K562 (cell line): ENCODE results near the gene EPHB6. TPM values are rescaled to one million over a fixed set of nuclear protein-coding genes. Genes with fewer than 3 reads are reported as not detected.

Source experiments
- ATAC-seq: fragments of 200-7000 bp; cut with Tn5 transposase; 3 replicates; pipeline ENCODE4 v1.9.1; 2020; ENCODE audit warnings: moderate library complexity
- BruUV-seq: library from RNA; stranded (reverse); fragments of 400-500 nt; replicated peaks from 2 replicates; lab custom pipeline; 2021; lab: Mats Ljungman, UMichigan
- CTCF ChIA-PET: fragments of 300-600 bp; formaldehyde crosslinking; extraction: SDS; loops from one replicate; lab custom pipeline; 2021; ENCODE audit warnings: low intra/inter-chr PET ratio; lab: Yijun Ruan, JAX
- POLR2A ChIA-PET: fragments of 300-600, 350-650 bp; sonication (Branson Sonifier 250); formaldehyde crosslinking; extraction: SDS; loops from one replicate; lab custom pipeline; 2021; ENCODE audit warnings: antibody characterized with exemption, inconsistent platforms; lab: Yijun Ruan, JAX
- DNase-seq, 4 experiments: peaks; one replicate each; pipeline versions ENCODE4 v3.0.0 to v3.0.0-alpha.2; 2011 to 2018; ENCODE audit warnings: low spot score in 3 of 4, mixed read lengths in 3 of 4; ENCODE audit errors: extremely low read depth in 1 of 4
- FAIRE-seq: peaks from 2 replicates; lab custom pipeline; 2011; peaks lifted over from hg19 to GRCh38; lab: Jason Lieb, UNC
- H2AFZ ChIP-seq: 2 replicates; pipeline ENCODE4 v1.6.0; 2011; ENCODE audit warnings: low read depth, low read length, control low read depth, inconsistent platforms
- H3K27ac ChIP-seq: fragments of 200-600 bp; 3 replicates; pipeline ENCODE4 v1.8.0; 2011; ENCODE audit warnings: low read depth, mild to moderate bottlenecking, control low read depth, inconsistent platforms, low read length, moderate library complexity, mixed read lengths; ENCODE audit errors: extremely low read depth
- H3K27me3 ChIP-seq, 2 experiments: fragments of 300-600 bp in 1 of 2; 2 replicates in 1 of 2; 3 replicates in 1 of 2; pipeline versions ENCODE4 v1.6.0 to v1.8.0; 2011; ENCODE audit warnings: inconsistent platforms in 2 of 2, low read length in 2 of 2, mild to moderate bottlenecking in 1 of 2, mixed read lengths in 1 of 2, moderate library complexity in 1 of 2; ENCODE audit not compliant: control insufficient read depth in 2 of 2, insufficient read depth in 2 of 2
- H3K36me3 ChIP-seq: fragments of 300-600 bp; 3 replicates; pipeline ENCODE4 v1.8.0; 2011; ENCODE audit warnings: mild to moderate bottlenecking, low read length, inconsistent platforms; ENCODE audit not compliant: control insufficient read depth, insufficient read depth
- H3K4me1 ChIP-seq, 2 experiments: fragments of 200-600 bp in 1 of 2; replicated peaks in 1 of 2; 2 replicates in 1 of 2; 3 replicates in 1 of 2; pipeline versions ENCODE4 v1.5.1 to v1.8.0; 2011; ENCODE audit warnings: inconsistent platforms in 2 of 2, low read length in 2 of 2, mild to moderate bottlenecking in 1 of 2, mixed read lengths in 1 of 2, moderate library complexity in 1 of 2; ENCODE audit not compliant: control insufficient read depth in 2 of 2, insufficient read depth in 2 of 2
- H3K4me2 ChIP-seq: 2 replicates; pipeline ENCODE4 v1.6.1; 2011; ENCODE audit warnings: low read length, control low read depth, inconsistent platforms, mixed read lengths; ENCODE audit not compliant: insufficient read depth
- H3K4me3 ChIP-seq: fragments of 200-600 bp; sonication (generic), shearing (Covaris generic); 2 replicates; pipeline ENCODE4 v1.5.1; 2016; ENCODE audit warnings: control low read depth, inconsistent platforms
- H3K79me2 ChIP-seq: fragments of 200-600 bp; 3 replicates; pipeline ENCODE4 v1.8.0; 2011; ENCODE audit warnings: low read length, inconsistent platforms; ENCODE audit not compliant: control insufficient read depth, insufficient read depth
- H3K9ac ChIP-seq, 2 experiments: 2 replicates each; pipeline versions ENCODE4 v1.6.0 to v1.6.1; 2011; ENCODE audit warnings: low read depth in 2 of 2, low read length in 2 of 2, control low read depth in 1 of 2, inconsistent platforms in 1 of 2, mild to moderate bottlenecking in 1 of 2, mixed read lengths in 1 of 2; ENCODE audit not compliant: insufficient read depth in 1 of 2
- H3K9me1 ChIP-seq: one replicate; pipeline ENCODE4 v1.6.0; 2011; ENCODE audit warnings: inconsistent platforms, mild to moderate bottlenecking, low read length, moderate library complexity; ENCODE audit not compliant: control insufficient read depth, insufficient read depth
- H3K9me3 ChIP-seq: replicated peaks from 2 replicates; pipeline ENCODE4 v1.5.1; 2011; ENCODE audit warnings: low read depth, low read length, inconsistent platforms; ENCODE audit not compliant: control insufficient read depth, insufficient read depth
- H4K20me1 ChIP-seq: replicated peaks from 2 replicates; pipeline ENCODE4 v1.6.1; 2011; ENCODE audit warnings: low read length, inconsistent platforms, mixed read lengths; ENCODE audit not compliant: control insufficient read depth, insufficient read depth
- ASH1L ChIP-seq: fragments of 450-650 bp; IDR thresholded peaks from 2 replicates; pipeline ENCODE4 v1.6.1; 2018; ENCODE audit warnings: borderline replicate concordance, mild to moderate bottlenecking, low read depth; ENCODE audit not compliant: partially characterized antibody
- CBFB ChIP-seq: sonication (generic); formaldehyde crosslinking; IDR thresholded peaks from 2 replicates; pipeline ENCODE4 v1.4.0; 2020; ENCODE audit warnings: mild to moderate bottlenecking, missing genetic modification reagents
- ELF1 ChIP-seq: fragments of 200-800 bp; sonication (Bioruptor generic); IDR thresholded peaks from 2 replicates; pipeline ENCODE4 v1.6.1; 2016; ENCODE audit warnings: missing genetic modification characterization, missing compliant biosample characterization
- ERF ChIP-seq: fragments of 450-650 bp; formaldehyde crosslinking; IDR thresholded peaks from 2 replicates; pipeline ENCODE4 v1.4.0; 2020; ENCODE audit warnings: mild to moderate bottlenecking, mixed read lengths
- FOXJ2 ChIP-seq: fragments of 200-800 bp; sonication (Bioruptor generic); IDR thresholded peaks from 2 replicates; pipeline ENCODE4 v1.6.1; 2016; ENCODE audit warnings: missing genetic modification characterization, missing compliant biosample characterization
- GATA2 ChIP-seq: sonication (generic); formaldehyde crosslinking; IDR thresholded peaks from 2 replicates; pipeline ENCODE4 v1.4.0; 2020; ENCODE audit warnings: mild to moderate bottlenecking, missing genetic modification reagents
- PRMT5 ChIP-seq: sonication (generic); formaldehyde crosslinking; IDR thresholded peaks from 2 replicates; pipeline ENCODE4 v1.5.0; 2020; ENCODE audit warnings: missing genetic modification reagents
- PYGO2 ChIP-seq: fragments of 450-650 bp; IDR thresholded peaks from 2 replicates; pipeline ENCODE4 v1.6.1; 2016; ENCODE audit warnings: mild to moderate bottlenecking, missing genetic modification characterization, moderate library complexity, missing compliant biosample characterization
- SMC3 ChIP-seq: conservative IDR thresholded peaks from 2 replicates; pipeline ENCODE4 v1.6.1; 2011; ENCODE audit warnings: low read depth, low read length, improper control_type of control experiment; ENCODE audit not compliant: insufficient read depth
- ZKSCAN8 ChIP-seq: fragments of 200-800 bp; sonication (Bioruptor generic); IDR thresholded peaks from 2 replicates; pipeline ENCODE4 v1.6.1; 2016; ENCODE audit warnings: missing genetic modification characterization, missing compliant biosample characterization
- ZNF318 ChIP-seq, 2 experiments: fragments of 450-650 bp; IDR thresholded peaks; 2 replicates each; pipeline ENCODE4 v1.6.1; 2016; ENCODE audit warnings: mild to moderate bottlenecking in 2 of 2, borderline replicate concordance in 1 of 2, low read depth in 1 of 2, moderate library complexity in 1 of 2
- WGBS: fragments of 100-300 bp; shearing (Covaris generic); methylation state at CpG from one replicate; pipeline ENCODE4 v1.1.6; 2016; ENCODE audit warnings: low coverage, mixed read lengths; ENCODE audit not compliant: insufficient coverage; ENCODE audit errors: missing lambda C conversion rate; 5-methylcytosine and 5-hydroxymethylcytosine counted together
- in situ Hi-C: fragments of 300-500 bp; cut with MboI; formaldehyde crosslinking; loops from 4 replicates; pipeline ENCODE4 v1.15.0; 2018; ENCODE audit warnings: inconsistent platforms, mixed read lengths
- intact Hi-C: fragments of 100-400 bp; cut with micrococcal nuclease; formaldehyde crosslinking; loops from 2 replicates; pipeline ENCODE4 v1.14.2; 2022
- polyA plus RNA-seq, 8 experiments: library from polyadenylated mRNA; depleted of rRNA in 4 of 8; stranded (reverse) in 5 of 8; unstranded in 3 of 8; fragments of >200 nt; fragmentation: Nextera tagmentation in 2 of 8; fragmentation: Illumina TruSeq in 1 of 8; extraction: Ambion mirVana in 2 of 8; extraction: Trizol in 1 of 8; gene quantifications; 2 replicates each; pipeline versions ENCODE4 v1.2.1 to v1.2.3, GENCODE V29; 2011 to 2014; ENCODE audit warnings: inconsistent platforms in 1 of 8, missing spikeins in 1 of 8
- total RNA-seq, 7 experiments: library from RNA; depleted of rRNA in 6 of 7; stranded (reverse); fragments of >200 nt in 6 of 7; fragmentation: Illumina TruSeq in 2 of 7; extraction: Trizol in 2 of 7; gene quantifications; 2 replicates each; pipeline versions ENCODE4 v1.2.1 to v1.2.3, GENCODE V29; 2011 to 2021; ENCODE audit warnings: low replicate concordance in 1 of 7

Gene EPHB6
- total and polyA plus RNA-seq, 9 of the 15 experiments (the other 6 are each of a cell fraction or from before 2014, with no cell fraction given): 1.4 to 123 (median 7.6) TPM

DNA sequence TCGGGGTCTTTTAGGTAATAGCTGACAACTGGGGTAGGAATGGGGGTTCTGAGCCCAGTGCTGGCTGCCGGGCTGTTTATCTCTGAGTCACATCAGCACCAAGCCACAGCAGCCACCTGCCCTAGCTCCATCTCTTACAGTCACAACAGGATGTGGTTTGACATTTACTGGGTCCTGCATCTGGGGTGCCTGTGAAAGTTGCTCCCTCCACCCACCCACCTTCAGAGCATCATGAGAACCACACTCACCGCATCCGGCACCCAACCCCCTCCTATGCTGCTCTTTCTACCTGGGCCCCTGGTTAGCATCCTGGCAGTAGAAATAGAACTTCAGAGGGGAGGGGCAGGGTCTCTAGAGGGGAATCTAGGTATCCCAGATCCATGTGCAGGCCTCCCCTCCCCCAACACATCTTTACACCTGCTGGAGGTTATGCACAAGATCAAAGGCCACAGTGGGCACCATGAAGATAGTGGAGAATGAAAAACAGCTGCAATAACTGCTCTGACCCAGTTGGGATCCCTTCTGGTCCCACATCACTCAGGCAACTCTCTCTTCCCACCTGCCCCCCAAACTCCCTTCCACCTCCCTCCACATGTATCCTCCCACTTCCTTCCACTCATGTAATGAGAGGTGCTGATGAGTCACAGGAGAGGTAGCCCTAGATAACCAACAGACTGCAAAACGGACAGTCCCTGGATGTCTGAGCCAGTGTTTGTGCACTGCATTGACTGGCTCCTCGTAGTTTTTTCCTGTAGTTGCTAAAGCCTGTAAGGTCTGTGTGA lies 45.9 kb upstream of the EPHB6 start (continued):
- no peak for TF ChIP-seq PRMT5 (CRISPR knock-in tag)
- TF ChIP-seq ELF1 (tag): no peak
- no peak for TF ChIP-seq CBFB (CRISPR knock-in tag)
- 0 out of 2 replicates have a peak, but pooled peaks have one; percentile 40 for TF ChIP-seq GATA2 (CRISPR knock-in tag)

DNA sequence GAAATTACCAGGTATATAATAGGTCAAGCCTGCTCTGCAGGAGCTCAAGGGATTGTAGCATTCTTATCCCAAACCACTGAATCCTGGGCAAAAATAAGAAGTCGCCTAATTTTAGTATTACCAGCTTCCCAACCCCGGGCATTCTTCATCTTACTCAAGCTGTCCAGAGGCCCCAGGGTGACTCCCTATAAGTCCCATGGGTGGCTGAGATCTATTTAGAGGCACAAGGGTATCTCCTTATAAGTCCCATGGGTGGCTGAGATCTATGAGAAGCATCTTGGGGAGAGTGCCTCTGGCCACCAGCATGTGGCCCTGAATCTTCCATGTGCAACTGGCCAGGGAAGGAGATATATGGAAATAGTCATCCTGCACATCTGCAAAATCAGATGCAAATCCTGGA lies 45.2 kb upstream of the EPHB6 start:
- H3K9me3 ChIP-seq: no peaks in the 10 kb centered on the region
- intact Hi-C loops (loop anchor here (2.0 to 10.0 kb wide), 2 partner anchors 27 to 175 kb away; no protein-coding TSS in a partner anchor), in situ Hi-C loops (no loop called here)
- FAIRE-seq: no peak
- peak overlapping the region; percentile 32; the same call in 1 of the 2 replicates for H3K4me2 ChIP-seq
- no peak for ATAC-seq
- CTCF ChIA-PET: interaction anchor here (1.3 kb wide), 1 partner anchor 140 kb away, joined by 5 read pairs; no protein-coding TSS in a partner anchor
- H3K36me3 ChIP-seq: no peaks in the 10 kb centered on the region
- peak overlapping the region; percentile 24; the same call in 1 of the 3 replicates for H3K27ac ChIP-seq
- BruUV-seq: no TSS peak
- H3K4me3 ChIP-seq: no peak overlapping the region
- H4K20me1 ChIP-seq: no peaks in the 10 kb centered on the region
- no peak for DNase-seq
- H3K9ac ChIP-seq: peak overlapping the region in 1 of 2 experiments; percentile 30; a peak in 2 of 4 replicates
- no peaks in the 10 kb centered on the region for H3K79me2 ChIP-seq
- 0% methylated on average over 2 of the region's 2 CpGs for WGBS
- POLR2A ChIA-PET: interaction anchor here (0.7 kb wide), 1 partner anchor 8 kb away, joined by 3 read pairs; no protein-coding TSS in a partner anchor
- no peaks in the 10 kb centered on the region for H3K27me3 ChIP-seq
- H2AFZ ChIP-seq: no peak overlapping the region
- peaks cover 0 to 53% of the 10 kb centered on the region in 2 experiments; a peak in 3 of 5 replicates for H3K4me1 ChIP-seq
- no peaks in the 10 kb centered on the region for H3K9me1 ChIP-seq
- TF ChIP-seq ASH1L: no peak
- TF ChIP-seq PYGO2: no peak
- no peak for TF ChIP-seq ERF (CRISPR knock-in tag)
- no peak for TF ChIP-seq ZNF318 (IDR thresholded peaks at IDR 0.05; ENCODE audit: borderline replicate concordance in 1 of 2, low read depth in 1 of 2)
- TF ChIP-seq SMC3: no peak
- no peak for TF ChIP-seq FOXJ2 (tag)
- TF ChIP-seq ZKSCAN8 (CRISPR knock-in tag): no peak
